ENCODE results near the gene GIMAP5.

Gene GIMAP5

GRCh38 chr7:150727381-150727780 is 9.8 kb upstream of the GIMAP5 start:
- no peak for TF ChIP-seq GATA3 (IDR thresholded peaks at IDR 0.05; ENCODE audit: low read depth, low read length)
- TF ChIP-seq GATA2 (IDR thresholded peaks at IDR 0.05; ENCODE audit: low read depth, low read length) = no peak

- TF ChIP-seq GATA3 (IDR thresholded peaks at IDR 0.05; ENCODE audit: low read depth, low read length) (no peak), GATA2 (IDR thresholded peaks at IDR 0.05; ENCODE audit: low read depth, low read length) (no peak)
Measured at GRCh38 chr7:150728011-150728410, 9.2 kb upstream of the GIMAP5 start.

GRCh38 chr7:150728609-150729008 is 8.6 kb upstream of the GIMAP5 start:
- TF ChIP-seq GATA2 (IDR thresholded peaks at IDR 0.05; ENCODE audit: low read depth, low read length) = no peak
- TF ChIP-seq GATA3 (IDR thresholded peaks at IDR 0.05; ENCODE audit: low read depth, low read length) = no peak

GRCh38 chr7:150731916-150732315 is 5.3 kb upstream of the GIMAP5 start:
- TF ChIP-seq GATA2 (IDR thresholded peaks at IDR 0.05; ENCODE audit: low read depth, low read length) (no peak), GATA3 (IDR thresholded peaks at IDR 0.05; ENCODE audit: low read depth, low read length) (no peak)

- no peak for TF ChIP-seq GATA2 (IDR thresholded peaks at IDR 0.05; ENCODE audit: low read depth, low read length)
- TF ChIP-seq GATA3 (IDR thresholded peaks at IDR 0.05; ENCODE audit: low read depth, low read length) = no peak
Measured at GRCh38 chr7:150732786-150733481, 4.3 kb upstream of the GIMAP5 start.

- no peak for TF ChIP-seq GATA2 (IDR thresholded peaks at IDR 0.05; ENCODE audit: low read depth, low read length)
Measured at GRCh38 chr7:150733482-150734095, 3.6 kb upstream of the GIMAP5 start.

GRCh38 chr7:150734254-150734653 is 3.0 kb upstream of the GIMAP5 start:
- TF ChIP-seq GATA3 (IDR thresholded peaks at IDR 0.05; ENCODE audit: low read depth, low read length) (no peak), GATA2 (IDR thresholded peaks at IDR 0.05; ENCODE audit: low read depth, low read length) (no peak)

GRCh38 chr7:150735596-150736358 is 1.4 kb upstream of the GIMAP5 start:
- no peak for TF ChIP-seq GATA3 (IDR thresholded peaks at IDR 0.05; ENCODE audit: low read depth, low read length)
- TF ChIP-seq GATA2 (IDR thresholded peaks at IDR 0.05; ENCODE audit: low read depth, low read length) = no peak

- TF ChIP-seq GATA3 (IDR thresholded peaks at IDR 0.05; ENCODE audit: low read depth, low read length) (no peak), GATA2 (IDR thresholded peaks at IDR 0.05; ENCODE audit: low read depth, low read length) (no peak)
Measured at GRCh38 chr7:150736864-150737263, 354 bp upstream of the GIMAP5 start.

- TF ChIP-seq GATA3 (IDR thresholded peaks at IDR 0.05; ENCODE audit: low read depth, low read length) (no peak), GATA2 (IDR thresholded peaks at IDR 0.05; ENCODE audit: low read depth, low read length) (no peak)
Measured at GRCh38 chr7:150738092-150738491, 874 bp downstream of the GIMAP5 start.

GRCh38 chr7:150738591-150739001 is 1.4 kb downstream of the GIMAP5 start:
- TF ChIP-seq GATA3 (IDR thresholded peaks at IDR 0.05; ENCODE audit: low read depth, low read length) (no peak), GATA2 (IDR thresholded peaks at IDR 0.05; ENCODE audit: low read depth, low read length) (no peak)

- TF ChIP-seq GATA2 (IDR thresholded peaks at IDR 0.05; ENCODE audit: low read depth, low read length) = no peak
- no peak for TF ChIP-seq GATA3 (IDR thresholded peaks at IDR 0.05; ENCODE audit: low read depth, low read length)
Measured at GRCh38 chr7:150739033-150739432, 1.8 kb downstream of the GIMAP5 start.

- no peak for TF ChIP-seq GATA3 (IDR thresholded peaks at IDR 0.05; ENCODE audit: low read depth, low read length)
- no peak for TF ChIP-seq GATA2 (IDR thresholded peaks at IDR 0.05; ENCODE audit: low read depth, low read length)
Measured at GRCh38 chr7:150740053-150740452, 2.8 kb downstream of the GIMAP5 start.

GRCh38 chr7:150742286-150742968 is 5.2 kb downstream of the GIMAP5 start:
- TF ChIP-seq GATA2 (IDR thresholded peaks at IDR 0.05; ENCODE audit: low read depth, low read length) (no peak), GATA3 (IDR thresholded peaks at IDR 0.05; ENCODE audit: low read depth, low read length) (no peak)

Data from SH-SY5Y (cell line).